Astrocyte (in vitro differentiated cells and primary cell): ENCODE data around the gene EPDR1. TPM values are rescaled to one million over a fixed set of nuclear protein-coding genes. Genes with fewer than 3 reads are reported as not detected.
A peak's percentile ranks its signal among the peaks of the same experiment; 100 is the strongest.

ENCODE experiments used
- DNase-seq: peaks from one replicate; pipeline ENCODE4 v3.0.0-alpha.2; 2010; ENCODE audit warnings: low read depth
- FAIRE-seq: peaks from 2 replicates; lab custom pipeline; 2011; peaks lifted over from hg19 to GRCh38; lab: Jason Lieb, UNC
- H2AFZ ChIP-seq: 2 replicates; pipeline ENCODE4 v1.6.0; 2012; ENCODE audit warnings: low read depth, low read length, inconsistent platforms
- H3K27ac ChIP-seq: 2 replicates; pipeline ENCODE4 v1.5.1; 2011; ENCODE audit warnings: low read depth, low read length, inconsistent platforms
- H3K27me3 ChIP-seq: 2 replicates; pipeline ENCODE4 v1.6.0; 2011; ENCODE audit warnings: low read length, inconsistent platforms; ENCODE audit not compliant: insufficient read depth
- H3K36me3 ChIP-seq: 2 replicates; pipeline ENCODE4 v1.5.1; 2011; ENCODE audit warnings: low read length, inconsistent platforms; ENCODE audit not compliant: insufficient read depth
- H3K4me1 ChIP-seq: 2 replicates; pipeline ENCODE4 v1.5.1; 2011; ENCODE audit warnings: low read length, inconsistent platforms; ENCODE audit not compliant: insufficient read depth
- H3K4me2 ChIP-seq: 2 replicates; pipeline ENCODE4 v1.6.0; 2012; ENCODE audit warnings: low read length, inconsistent platforms
- H3K4me3 ChIP-seq: 2 replicates; pipeline ENCODE4 v1.5.1; 2011; ENCODE audit warnings: low read depth, mild to moderate bottlenecking, low read length, inconsistent platforms; ENCODE audit not compliant: insufficient read depth
- H3K79me2 ChIP-seq: 2 replicates; pipeline ENCODE4 v1.6.0; 2012; ENCODE audit warnings: mild to moderate bottlenecking, low read length, inconsistent platforms; ENCODE audit not compliant: insufficient read depth
- H3K9ac ChIP-seq: 2 replicates; pipeline ENCODE4 v1.6.0; 2012; ENCODE audit warnings: mild to moderate bottlenecking, low read length, inconsistent platforms
- H3K9me3 ChIP-seq: 2 replicates; pipeline ENCODE4 v1.5.1; 2012; ENCODE audit warnings: low read depth, mild to moderate bottlenecking, low read length, inconsistent platforms; ENCODE audit not compliant: insufficient read depth
- H4K20me1 ChIP-seq: 2 replicates; pipeline ENCODE4 v1.6.0; 2012; ENCODE audit warnings: low read length, inconsistent platforms; ENCODE audit not compliant: insufficient read depth
- H3K27ac Mint-ChIP-seq: one replicate; pipeline ENCODE4 v1.8.0; 2021; ENCODE audit warnings: mild to moderate bottlenecking, mixed read lengths; ENCODE audit not compliant: unreplicated experiment
- H3K27me3 Mint-ChIP-seq: one replicate; pipeline ENCODE4 v1.8.0; 2021; ENCODE audit warnings: low read depth, mixed read lengths; ENCODE audit not compliant: unreplicated experiment
- H3K36me3 Mint-ChIP-seq: one replicate; pipeline ENCODE4 v1.8.0; 2021; ENCODE audit warnings: low read depth, mixed read lengths; ENCODE audit not compliant: unreplicated experiment
- H3K4me1 Mint-ChIP-seq: one replicate; pipeline ENCODE4 v1.8.0; 2021; ENCODE audit warnings: low read depth, mixed read lengths; ENCODE audit not compliant: unreplicated experiment
- H3K4me3 Mint-ChIP-seq: one replicate; pipeline ENCODE4 v1.8.0; 2021; ENCODE audit warnings: mild to moderate bottlenecking, moderate library complexity, mixed read lengths; ENCODE audit not compliant: unreplicated experiment
- H3K9me3 Mint-ChIP-seq: one replicate; pipeline ENCODE4 v1.8.0; 2021; ENCODE audit warnings: mild to moderate bottlenecking, mixed read lengths; ENCODE audit not compliant: unreplicated experiment
- EZH2 ChIP-seq: IDR thresholded peaks from 2 replicates; pipeline ENCODE4 v1.6.1; 2012; ENCODE audit warnings: mild to moderate bottlenecking, low read length, inconsistent platforms; ENCODE audit not compliant: insufficient read depth
- total RNA-seq: library from RNA; stranded (reverse); gene quantifications from 2 replicates; pipeline ENCODE4 v1.2.1, GENCODE V29; 2021
- TF ChIP-seq, protein P1 (sequence below): IDR thresholded peaks from 2 replicates; pipeline ENCODE4 v1.5.1; 2011; ENCODE audit warnings: low read depth, mild to moderate bottlenecking, inconsistent platforms, low read length, moderate library complexity; ENCODE audit not compliant: insufficient read depth

Gene EPDR1
- total RNA-seq, 1 donor from 2014 or later, result 20.6 TPM

DNA sequence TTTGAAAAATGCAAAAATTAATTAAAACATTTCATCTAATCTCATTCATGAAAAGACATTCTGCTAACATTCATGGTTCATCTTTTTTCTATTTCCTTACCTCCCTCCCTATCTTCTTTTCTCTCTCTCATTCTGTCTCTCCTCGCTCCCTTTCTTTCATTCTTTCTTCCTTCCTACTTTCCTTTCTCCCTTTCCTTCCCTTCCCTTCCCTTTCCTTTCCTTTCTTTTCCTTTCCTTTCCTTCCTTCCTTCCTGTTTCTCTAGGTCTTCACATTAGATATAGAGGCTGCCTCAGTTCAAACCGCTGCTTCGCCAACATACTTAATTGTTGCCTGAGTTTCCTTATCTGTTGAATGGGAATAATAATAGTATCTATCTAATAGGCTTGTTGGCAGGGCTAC, 25.8 kb upstream of the EPDR1 start:
- H4K20me1 ChIP-seq, result no peaks in the 10 kb centered on the region

DNA sequence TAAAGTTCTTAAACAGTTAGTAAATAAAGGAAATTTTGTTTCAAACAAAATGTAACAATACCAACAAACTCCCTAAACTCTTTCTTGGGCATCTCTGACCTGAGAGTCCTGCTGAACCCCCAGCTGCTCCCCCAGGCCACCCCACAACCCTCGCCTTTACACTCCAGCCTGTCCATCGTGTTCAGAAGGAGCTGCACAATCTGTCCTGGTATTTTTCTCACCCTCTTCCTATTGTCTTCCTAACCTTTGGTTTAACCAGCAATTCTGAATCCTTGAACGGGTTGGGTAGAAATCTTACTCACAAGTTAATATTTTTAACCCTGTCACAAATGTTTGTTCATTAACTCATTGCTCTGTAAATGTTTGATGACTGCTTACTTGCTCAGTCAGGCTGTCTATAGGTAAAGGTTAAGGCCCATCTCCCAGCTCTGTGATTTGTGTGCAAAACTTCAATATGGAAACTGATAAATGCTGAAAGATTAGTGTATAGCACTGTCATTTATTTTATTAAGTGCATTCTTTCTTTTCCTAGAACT, 20.7 kb upstream of the EPDR1 start:
- H3K4me3 Mint-ChIP-seq, result no peak overlapping the region
- Histone ChIP-seq H3K36me3 (no peaks in the 10 kb centered on the region), H3K79me2 (no peaks in the 10 kb centered on the region), H4K20me1 (no peaks in the 10 kb centered on the region), H3K9ac (no peak overlapping the region), H3K9me3 (no peaks in the 10 kb centered on the region), H3K27me3 (no peaks in the 10 kb centered on the region), H3K4me3 (no peak overlapping the region), H3K4me1 (peaks cover 15% of the 10 kb centered on the region), H3K4me2 (no peak overlapping the region), H2AFZ (no peak overlapping the region), H3K27ac (no peak overlapping the region)
- no peak overlapping the region for H3K27ac Mint-ChIP-seq
- no peaks in the 10 kb centered on the region for H3K9me3 Mint-ChIP-seq
- no peak for TF ChIP-seq EZH2
- TF ChIP-seq, protein P1, sequence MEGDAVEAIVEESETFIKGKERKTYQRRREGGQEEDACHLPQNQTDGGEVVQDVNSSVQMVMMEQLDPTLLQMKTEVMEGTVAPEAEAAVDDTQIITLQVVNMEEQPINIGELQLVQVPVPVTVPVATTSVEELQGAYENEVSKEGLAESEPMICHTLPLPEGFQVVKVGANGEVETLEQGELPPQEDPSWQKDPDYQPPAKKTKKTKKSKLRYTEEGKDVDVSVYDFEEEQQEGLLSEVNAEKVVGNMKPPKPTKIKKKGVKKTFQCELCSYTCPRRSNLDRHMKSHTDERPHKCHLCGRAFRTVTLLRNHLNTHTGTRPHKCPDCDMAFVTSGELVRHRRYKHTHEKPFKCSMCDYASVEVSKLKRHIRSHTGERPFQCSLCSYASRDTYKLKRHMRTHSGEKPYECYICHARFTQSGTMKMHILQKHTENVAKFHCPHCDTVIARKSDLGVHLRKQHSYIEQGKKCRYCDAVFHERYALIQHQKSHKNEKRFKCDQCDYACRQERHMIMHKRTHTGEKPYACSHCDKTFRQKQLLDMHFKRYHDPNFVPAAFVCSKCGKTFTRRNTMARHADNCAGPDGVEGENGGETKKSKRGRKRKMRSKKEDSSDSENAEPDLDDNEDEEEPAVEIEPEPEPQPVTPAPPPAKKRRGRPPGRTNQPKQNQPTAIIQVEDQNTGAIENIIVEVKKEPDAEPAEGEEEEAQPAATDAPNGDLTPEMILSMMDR, result no peak
- DNase-seq (no peak), FAIRE-seq (no peak)
- H3K36me3 Mint-ChIP-seq, result no peaks in the 10 kb centered on the region
- H3K27me3 Mint-ChIP-seq, result no peaks in the 10 kb centered on the region
- H3K4me1 Mint-ChIP-seq, result peaks cover 8% of the 10 kb centered on the region

More for the DNA sequence above, 25.8 kb upstream of the EPDR1 start:
- Mint-ChIP-seq H3K27me3 (no peaks in the 10 kb centered on the region), H3K4me1 (no peaks in the 10 kb centered on the region), H3K27ac (no peak overlapping the region), H3K9me3 (no peaks in the 10 kb centered on the region), H3K4me3 (no peak overlapping the region), H3K36me3 (no peaks in the 10 kb centered on the region)
- Histone ChIP-seq H3K4me2 (no peak overlapping the region), H3K4me1 (no peaks in the 10 kb centered on the region), H3K9ac (no peak overlapping the region), H3K9me3 (no peaks in the 10 kb centered on the region), H2AFZ (no peak overlapping the region), H3K79me2 (no peaks in the 10 kb centered on the region), H3K27ac (no peak overlapping the region), H3K36me3 (no peaks in the 10 kb centered on the region), H3K27me3 (no peaks in the 10 kb centered on the region), H3K4me3 (no peak overlapping the region)
- no peak for TF ChIP-seq EZH2
- TF ChIP-seq, protein P1, result no peak
- FAIRE-seq (no peak), DNase-seq (no peak)

- H3K27ac Mint-ChIP-seq, result peak overlapping the region; percentile 13
- FAIRE-seq, result no peak
- H2AFZ ChIP-seq, result no peak overlapping the region
These were observed 19.1 kb upstream of the EPDR1 start for GRCh38 chr7:37901236-37901827.

More at GRCh38 chr7:37901236-37901827, 19.1 kb upstream of the EPDR1 start:
- Histone ChIP-seq H4K20me1 (no peaks in the 10 kb centered on the region), H3K27ac (peak overlapping the region; percentile 11), H3K36me3 (no peaks in the 10 kb centered on the region), H3K4me3 (no peak overlapping the region), H3K79me2 (no peaks in the 10 kb centered on the region), H3K4me2 (peak overlapping the region; percentile 64), H3K27me3 (no peaks in the 10 kb centered on the region), H3K9me3 (no peaks in the 10 kb centered on the region), H3K9ac (peak overlapping the region; percentile 10), H3K4me1 (peaks cover 15% of the 10 kb centered on the region)
- Mint-ChIP-seq H3K36me3 (no peaks in the 10 kb centered on the region), H3K4me1 (peaks cover 8% of the 10 kb centered on the region), H3K4me3 (no peak overlapping the region), H3K27me3 (peaks cover 3% of the 10 kb centered on the region), H3K9me3 (no peaks in the 10 kb centered on the region)
- TF ChIP-seq, protein P1, result peak; percentile 66
- no peak for TF ChIP-seq EZH2
- peak; percentile 46 for DNase-seq
